Heart left ventricle (tissue), 16 donors: ENCODE data around the gene IFI27L1. TPM values are rescaled to one million over a fixed set of nuclear protein-coding genes. Genes with fewer than 3 reads are reported as not detected.

Experiments used
- ATAC-seq, 4 donors: fragments of 200-7000 bp; cut with Tn5 transposase; one replicate each; pipeline ENCODE4 v1.9.1; 2020 to 2022; ENCODE audit warnings: moderate library complexity in 4 of 4, mild to moderate bottlenecking in 3 of 4, moderate number of reproducible peaks in 1 of 4
- DNase-seq, 5 donors: peaks; one replicate each; pipeline ENCODE4 v3.0.0-alpha.2; 2020
- H3K27ac ChIP-seq, 12 donors: fragments of 200-600 bp; sonication (generic) in 4 of 12; one replicate each; pipeline versions ENCODE4 v1.5.0 to v1.8.0; 2016 to 2022; ENCODE audit warnings: mild to moderate bottlenecking in 2 of 12
- H3K27me3 ChIP-seq, 9 donors: fragments of 200-600 bp; sonication (generic) in 2 of 9; one replicate each; pipeline versions ENCODE4 v1.5.1 to v1.8.0; 2016 to 2022; ENCODE audit warnings: mild to moderate bottlenecking in 3 of 9
- H3K36me3 ChIP-seq, 9 donors: fragments of 200-600 bp; sonication (generic) in 2 of 9; one replicate each; pipeline versions ENCODE4 v1.5.0 to v1.8.0; 2018 to 2022; ENCODE audit warnings: mild to moderate bottlenecking in 2 of 9
- H3K4me1 ChIP-seq, 12 donors: fragments of 200-600 bp; sonication (generic) in 4 of 12; one replicate each; pipeline versions ENCODE4 v1.5.0 to v1.8.0; 2016 to 2022; ENCODE audit warnings: mild to moderate bottlenecking in 3 of 12
- H3K4me3 ChIP-seq, 12 donors: fragments of 200-600 bp; sonication (generic) in 4 of 12; one replicate each; pipeline versions ENCODE4 v1.5.0 to v1.8.0; 2017 to 2022; ENCODE audit warnings: mild to moderate bottlenecking in 9 of 12, moderate library complexity in 4 of 12
- H3K9me3 ChIP-seq, 12 donors: fragments of 200-600 bp; sonication (generic) in 4 of 12; one replicate each; pipeline versions ENCODE4 v1.5.0 to v1.8.0; 2016 to 2022; ENCODE audit warnings: mild to moderate bottlenecking in 1 of 12
- CTCF ChIP-seq, 12 donors: fragments of 200-600 bp; sonication (generic) in 4 of 12; IDR thresholded peaks; one replicate each; pipeline versions ENCODE4 v1.5.0 to v1.8.0; 2018 to 2022; ENCODE audit warnings: antibody characterized with exemption in 12 of 12, mild to moderate bottlenecking in 5 of 12
- POLR2A ChIP-seq, 2 donors: fragments of 450-650 bp; IDR thresholded peaks; one replicate each; pipeline ENCODE4 v1.6.1; 2017; ENCODE audit warnings: antibody characterized with exemption in 2 of 2, mild to moderate bottlenecking in 2 of 2, moderate library complexity in 2 of 2
- WGBS, 4 donors: extraction: QIAGEN DNeasy Blood & Tissue Kit in 2 of 4; methylation state at CpG; one replicate each; pipeline versions ENCODE4 v1.1.5 to v1.1.7; 2013 to 2018; 5-methylcytosine and 5-hydroxymethylcytosine counted together
- intact Hi-C, 10 donors: fragments of 100-400 bp; cut with DNase I; formaldehyde crosslinking; loops; one replicate each; pipeline versions ENCODE4 v1.11.1 to v1.14.2; 2022
- polyA plus RNA-seq, 2 donors: library from polyadenylated mRNA; stranded (reverse); fragments of 200-250 nt; gene quantifications; one replicate each; pipeline ENCODE4 v1.2.3, GENCODE V29; 2013
- total RNA-seq, 9 donors: library from RNA; depleted of rRNA in 2 of 9; stranded (reverse); fragments of >200 nt in 2 of 9; fragmentation: NEBNext Ultra II Directional in 3 of 9; extraction: Animal tissue kit (Norgen Biotek cat#: 25700) in 3 of 9; gene quantifications; one replicate each; pipeline versions ENCODE4 v1.1.0 to v1.2.4, GENCODE V29; 2016 to 2023
- donor health status: ischemic (EF 13 %, LVEDD 7.1; RV severe dilation, severe dysfunction).
- donor health status: healthy with polysubstance abuse.
- donor health status: DM: no; HTN: yes; CAD: no.
- donor health status: DM: no; HTN: no; CAD: no.
- donor health status: ischemic (EF 25% LVEDD 6.9; RV normal size, moderate dysfunction).
- donor health status: ischemic (EF 25% LVEDD 5.7; RV mildly dilated, moderate dysfunction).
- donor health status: healthy.
- donor health status: DM: yes; HTN: yes; CAD: no.
- donor health status: ischemic (EF 35%, LVEDD 5.7; RV mildly dilated, moderate dysfunction).
- donor health status: nonischemic (EF 11% LVEDD 7.7; RV severe dilation, severe dysfunction).
- donor health status: DM: yes; HTN: yes; CAD: no.
- donor health status: PGD.
- donor health status: ischemic (EF 29% LVEDD 5.4; RV normal size, mild dysfunction).
- donor health status: nonischemic (EF 23%, LVEDD 6.1; RV moderate dilation, normal function).

Gene IFI27L1
- total and polyA plus RNA-seq, 11 donors = 8.9 to 45.0 (median 16.8) TPM

- TF ChIP-seq POLR2A (IDR thresholded peaks at IDR 0.05) (no peak), CTCF (IDR thresholded peaks at IDR 0.05) (no peak)
- intact Hi-C loops = loop anchor here in 1 of 10 donors (2.0 kb wide), 1 partner anchor 52 kb away; the partner anchor contains the start of gene IFI27L2
- peaks cover 0 to 53% (median 17%) of the 10 kb centered on the region in 9 donors for H3K36me3 ChIP-seq
- H3K4me3 ChIP-seq = peak overlapping the region in 10 of 12 donors; percentile 5 to 100 (median 90)
- peaks cover 12 to 59% (median 45%) of the 10 kb centered on the region in 12 donors for H3K4me1 ChIP-seq
- DNase-seq = no peak
- no peak overlapping the region for H3K27ac ChIP-seq
- 50 to 64% (median 54%) methylated on average over 7 of the region's 7 CpGs for WGBS, 4 donors
- no peaks in the 10 kb centered on the region for H3K27me3 ChIP-seq
- H3K9me3 ChIP-seq = peaks cover 0 to 33% (median 16%) of the 10 kb centered on the region in 12 donors
- ATAC-seq = no peak
Observed at GRCh38 chr14:94077111-94077821, 3.8 kb upstream of the IFI27L1 start.

DNA sequence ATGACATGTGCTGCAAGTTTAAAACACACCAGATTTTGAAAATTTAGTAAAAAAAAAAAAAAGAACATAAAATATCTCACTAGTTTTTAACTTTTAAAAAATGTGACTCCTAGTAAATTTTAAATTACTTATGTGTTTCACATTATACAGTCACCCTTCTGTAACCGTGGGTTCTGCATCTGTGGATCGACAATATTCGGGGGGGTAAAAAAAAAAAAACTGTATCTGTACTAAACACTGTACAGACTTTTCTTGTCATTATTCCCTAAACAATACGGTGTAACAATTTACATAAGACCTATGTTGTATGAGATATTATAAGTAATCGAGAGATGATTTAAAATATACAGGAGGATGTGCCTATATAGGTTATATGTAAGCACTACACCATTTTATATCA is 3.3 kb upstream of the IFI27L1 start:
- no peak for TF ChIP-seq POLR2A (IDR thresholded peaks at IDR 0.05)
- TF ChIP-seq CTCF (IDR thresholded peaks at IDR 0.05) = no peak
- intact Hi-C loops = loop anchor here in 1 of 10 donors (2.0 kb wide), 1 partner anchor 51 kb away; the partner anchor contains the start of gene IFI27L2
- peak overlapping the region in 10 of 12 donors; percentile 1 to 100 (median 90) for H3K4me3 ChIP-seq
- peaks cover 12 to 59% (median 45%) of the 10 kb centered on the region in 12 donors for H3K4me1 ChIP-seq
- no peak overlapping the region for H3K27ac ChIP-seq
- H3K9me3 ChIP-seq = peaks cover 0 to 32% (median 16%) of the 10 kb centered on the region in 12 donors
- DNase-seq (no peak), ATAC-seq (no peak)
- peaks cover 0 to 53% (median 17%) of the 10 kb centered on the region in 9 donors for H3K36me3 ChIP-seq
- no peaks in the 10 kb centered on the region for H3K27me3 ChIP-seq
- WGBS, 4 donors = 69 to 75% (median 72%) methylated on average over 5 of the region's 5 CpGs

- Histone ChIP-seq H3K27me3 (no peaks in the 10 kb centered on the region), H3K36me3 (peaks cover 0 to 43% (median 17%) of the 10 kb centered on the region in 9 donors), H3K4me3 (peak overlapping the region; percentile 71 to 100 (median 90)), H3K4me1 (peaks cover 12 to 57% (median 45%) of the 10 kb centered on the region in 12 donors), H3K9me3 (peaks cover 0 to 13% (median 3%) of the 10 kb centered on the region in 12 donors), H3K27ac (peak overlapping the region in 11 of 12 donors; percentile 81 to 95 (median 92))
- ATAC-seq = no peak
- DNase-seq = no peak
- TF ChIP-seq POLR2A (IDR thresholded peaks at IDR 0.05) (no peak), CTCF (IDR thresholded peaks at IDR 0.05) (no peak)
- WGBS, 4 donors = 1 to 4% (median 2%) methylated on average over 15 of the region's 15 CpGs
- intact Hi-C loops = loop anchor here in 3 of 10 donors (2.0 to 5.0 kb wide), 4 partner anchors 31 to 52 kb away; partner anchors contain the start of genes IFI27L2 (in 2 of the 3) and IFI27 (in 1 of the 3)
Observed at GRCh38 chr14:94079891-94080620, 1.1 kb upstream of the IFI27L1 start.
